Measurements from ENCODE around the gene MBNL1. TPM values are rescaled to one million over a fixed set of nuclear protein-coding genes. Genes with fewer than 3 reads are reported as not detected.

Gene MBNL1
- total RNA-seq, 1 donor from 2014 or later = 311 TPM

GRCh38 chr3:152255290-152255689 is 13.4 kb upstream of the MBNL1 start:
- no peak for DNase-seq (ENCODE audit: extremely low spot score in 2 of 2)
- intact Hi-C loops (cut with DNase I) = no loop called here
- TF ChIP-seq POLR2AphosphoS5 (IDR thresholded peaks at IDR 0.05; ENCODE audit: insufficient read depth in 1 of 2, low read depth in 1 of 2) = no peak
- TF ChIP-seq POLR2A (IDR thresholded peaks at IDR 0.05) = no peak
- peaks cover 39% of the 10 kb centered on the region for H3K4me1 ChIP-seq
- no peak overlapping the region for H3K27ac ChIP-seq
- H3K36me3 ChIP-seq = no peaks in the 10 kb centered on the region
- no peaks in the 10 kb centered on the region for H3K9me3 ChIP-seq
- no peak overlapping the region for H3K4me3 ChIP-seq
- no peaks in the 10 kb centered on the region for H3K27me3 ChIP-seq

DNA sequence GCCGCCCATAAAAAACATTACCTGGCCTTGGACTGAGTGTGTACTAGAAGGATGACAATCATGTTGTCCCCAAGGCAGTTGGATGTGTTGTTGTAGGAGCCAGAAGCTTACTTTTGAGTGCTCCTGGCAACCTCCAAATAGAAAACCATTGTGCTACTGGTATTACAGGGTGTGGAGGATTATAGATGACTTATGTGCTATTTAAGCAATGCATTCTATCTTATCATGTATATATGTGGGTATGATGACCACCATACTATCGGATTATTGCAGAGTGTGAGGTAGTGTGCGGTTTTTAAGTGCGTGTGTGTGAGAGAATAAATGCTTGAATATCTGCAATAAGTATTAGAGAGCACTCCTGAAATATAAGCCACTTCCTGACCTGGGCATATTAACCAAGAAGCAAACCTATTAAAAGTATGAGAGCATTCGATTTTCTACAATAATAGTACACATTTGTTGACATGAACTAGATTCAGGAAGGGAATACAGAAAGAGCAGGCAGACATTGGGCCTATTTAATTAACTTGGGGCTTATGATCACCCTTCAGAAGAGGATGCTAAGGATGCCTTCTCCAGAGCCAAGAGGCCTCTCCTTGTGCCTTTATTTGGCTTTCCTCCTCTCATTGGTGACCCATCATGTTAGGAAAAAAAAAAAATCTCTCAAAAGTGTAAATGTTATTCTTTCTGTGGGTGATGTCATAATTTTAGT is 11.7 kb upstream of the MBNL1 start:
- TF ChIP-seq, protein P1, sequence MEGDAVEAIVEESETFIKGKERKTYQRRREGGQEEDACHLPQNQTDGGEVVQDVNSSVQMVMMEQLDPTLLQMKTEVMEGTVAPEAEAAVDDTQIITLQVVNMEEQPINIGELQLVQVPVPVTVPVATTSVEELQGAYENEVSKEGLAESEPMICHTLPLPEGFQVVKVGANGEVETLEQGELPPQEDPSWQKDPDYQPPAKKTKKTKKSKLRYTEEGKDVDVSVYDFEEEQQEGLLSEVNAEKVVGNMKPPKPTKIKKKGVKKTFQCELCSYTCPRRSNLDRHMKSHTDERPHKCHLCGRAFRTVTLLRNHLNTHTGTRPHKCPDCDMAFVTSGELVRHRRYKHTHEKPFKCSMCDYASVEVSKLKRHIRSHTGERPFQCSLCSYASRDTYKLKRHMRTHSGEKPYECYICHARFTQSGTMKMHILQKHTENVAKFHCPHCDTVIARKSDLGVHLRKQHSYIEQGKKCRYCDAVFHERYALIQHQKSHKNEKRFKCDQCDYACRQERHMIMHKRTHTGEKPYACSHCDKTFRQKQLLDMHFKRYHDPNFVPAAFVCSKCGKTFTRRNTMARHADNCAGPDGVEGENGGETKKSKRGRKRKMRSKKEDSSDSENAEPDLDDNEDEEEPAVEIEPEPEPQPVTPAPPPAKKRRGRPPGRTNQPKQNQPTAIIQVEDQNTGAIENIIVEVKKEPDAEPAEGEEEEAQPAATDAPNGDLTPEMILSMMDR (IDR thresholded peaks at IDR 0.05) = no peak
- TF ChIP-seq POLR2A (IDR thresholded peaks at IDR 0.05) (no peak), POLR2AphosphoS5 (IDR thresholded peaks at IDR 0.05; ENCODE audit: insufficient read depth in 1 of 2, low read depth in 1 of 2) (no peak)
- Histone ChIP-seq H3K4me3 (no peak overlapping the region), H3K36me3 (no peaks in the 10 kb centered on the region), H3K9me3 (no peaks in the 10 kb centered on the region), H3K27me3 (no peaks in the 10 kb centered on the region), H3K4me1 (peaks cover 39% of the 10 kb centered on the region), H3K27ac (no peak overlapping the region)
- intact Hi-C loops (cut with DNase I) = no loop called here
- DNase-seq (ENCODE audit: extremely low spot score in 2 of 2) = no peak

- Histone ChIP-seq H3K27me3 (no peaks in the 10 kb centered on the region), H3K27ac (peak overlapping the region; percentile 68), H3K4me1 (peaks cover 39% of the 10 kb centered on the region), H3K9me3 (no peaks in the 10 kb centered on the region), H3K36me3 (no peaks in the 10 kb centered on the region), H3K4me3 (no peak overlapping the region)
- TF ChIP-seq, protein P1 (IDR thresholded peaks at IDR 0.05) = no peak
- TF ChIP-seq POLR2AphosphoS5 (IDR thresholded peaks at IDR 0.05; ENCODE audit: insufficient read depth in 1 of 2, low read depth in 1 of 2) (no peak), POLR2A (IDR thresholded peaks at IDR 0.05) (no peak)
- intact Hi-C loops (cut with DNase I) = no loop called here
- no peak for DNase-seq (ENCODE audit: extremely low spot score in 2 of 2)
Measured at GRCh38 chr3:152257563-152258035, 11.1 kb upstream of the MBNL1 start.

GRCh38 chr3:152258448-152259393 is 10.0 kb upstream of the MBNL1 start:
- intact Hi-C loops (cut with DNase I) = no loop called here
- no peaks in the 10 kb centered on the region for H3K9me3 ChIP-seq
- no peaks in the 10 kb centered on the region for H3K36me3 ChIP-seq
- H3K27ac ChIP-seq = peak overlapping the region; percentile 68
- no peaks in the 10 kb centered on the region for H3K27me3 ChIP-seq
- peak overlapping the region in 1 of 2 donors; percentile 2 for H3K4me3 ChIP-seq
- TF ChIP-seq POLR2AphosphoS5 (IDR thresholded peaks at IDR 0.05; ENCODE audit: insufficient read depth in 1 of 2, low read depth in 1 of 2) = peak; percentile 47 to 74
- TF ChIP-seq POLR2A (IDR thresholded peaks at IDR 0.05) = no peak
- TF ChIP-seq, protein P1 (IDR thresholded peaks at IDR 0.05) = peak in 1 of 3 experiments; percentile 4
- H3K4me1 ChIP-seq = peaks cover 39% of the 10 kb centered on the region
- DNase-seq (ENCODE audit: extremely low spot score in 2 of 2) = no peak

GRCh38 chr3:152259468-152259867 is 9.3 kb upstream of the MBNL1 start:
- H3K27ac ChIP-seq = peak overlapping the region; percentile 68
- H3K27me3 ChIP-seq = no peaks in the 10 kb centered on the region
- no peak overlapping the region for H3K4me3 ChIP-seq
- intact Hi-C loops (cut with DNase I) = no loop called here
- no peak for DNase-seq (ENCODE audit: extremely low spot score in 2 of 2)
- no peaks in the 10 kb centered on the region for H3K9me3 ChIP-seq
- no peaks in the 10 kb centered on the region for H3K36me3 ChIP-seq
- TF ChIP-seq, protein P1 (IDR thresholded peaks at IDR 0.05) = no peak
- TF ChIP-seq POLR2A (IDR thresholded peaks at IDR 0.05) (no peak), POLR2AphosphoS5 (IDR thresholded peaks at IDR 0.05; ENCODE audit: insufficient read depth in 1 of 2, low read depth in 1 of 2) (no peak)
- H3K4me1 ChIP-seq = peaks cover 39% of the 10 kb centered on the region

All from vagina (tissue), 2 donors.